Measurements from ENCODE around the gene SNX2.
"Not testable (repeated sequence)": the region's sequence is repeated elsewhere in the genome, so short reads cannot be mapped to it uniquely, and the experiment has no call there.

GRCh38 chr5:122761896-122762295 is 13.0 kb upstream of the SNX2 start:
- not testable (repeated sequence) for TF ChIP-seq EZH2 (IDR thresholded peaks at IDR 0.05; ENCODE audit: insufficient read depth, poor library complexity, severe bottlenecking); EZH2phosphoT487 (IDR thresholded peaks at IDR 0.05; ENCODE audit: insufficient read depth, low read depth)
